Psoas muscle (tissue), 8 donors: ENCODE results near the gene HSF5. TPM values are rescaled to one million over a fixed set of nuclear protein-coding genes. Genes with fewer than 3 reads are reported as not detected.

Experiments used
- ATAC-seq, 4 donors: fragments of 200-7000 bp; cut with Tn5 transposase; one replicate each; pipeline ENCODE4 v1.9.1; 2020; ENCODE audit warnings: moderate library complexity in 3 of 4, mild to moderate bottlenecking in 2 of 4
- DNase-seq, 2 donors: peaks; one replicate each; pipeline ENCODE4 v3.0.0-alpha.2; 2020
- H3K27ac ChIP-seq: fragments of 200-600 bp; one replicate; pipeline ENCODE4 v1.8.0; 2022
- H3K27me3 ChIP-seq, 3 donors: fragments of 200-600 bp in 1 of 3; one replicate each; pipeline versions ENCODE4 v1.6.1 to v1.8.0; 2013 to 2022; ENCODE audit warnings: low read length in 2 of 3, mild to moderate bottlenecking in 2 of 3, moderate library complexity in 1 of 3; ENCODE audit not compliant: insufficient read depth in 3 of 3
- H3K36me3 ChIP-seq, 2 donors: fragments of 200-600 bp in 1 of 2; one replicate each; pipeline versions ENCODE4 v1.6.1 to v1.8.0; 2013 to 2022; ENCODE audit warnings: low read depth in 1 of 2, mild to moderate bottlenecking in 1 of 2, moderate library complexity in 1 of 2; ENCODE audit not compliant: insufficient read depth in 1 of 2
- H3K4me1 ChIP-seq: fragments of 200-600 bp; one replicate; pipeline ENCODE4 v1.8.0; 2022
- H3K4me3 ChIP-seq: fragments of 200-600 bp; one replicate; pipeline ENCODE4 v1.8.0; 2022; ENCODE audit warnings: mild to moderate bottlenecking
- H3K9me3 ChIP-seq: fragments of 200-600 bp; one replicate; pipeline ENCODE4 v1.8.0; 2022
- CTCF ChIP-seq: fragments of 200-600 bp; IDR thresholded peaks from one replicate; pipeline ENCODE4 v1.8.0; 2022; ENCODE audit warnings: antibody characterized with exemption
- WGBS, 3 donors: extraction: QIAGEN DNeasy Blood & Tissue Kit; methylation state at CpG; one replicate each; pipeline versions ENCODE4 v1.1.6 to v1.1.7; 2013; 5-methylcytosine and 5-hydroxymethylcytosine counted together
- intact Hi-C, 2 donors: fragments of 100-400 bp; cut with DNase I; formaldehyde crosslinking; loops; one replicate each; pipeline versions ENCODE4 v1.11.0 to v1.14.2; 2022
- polyA plus RNA-seq, 3 donors: library from polyadenylated mRNA; stranded (reverse); fragments of 200-250 nt; gene quantifications; one replicate each; pipeline ENCODE4 v1.2.3, GENCODE V29; 2013
- total RNA-seq, 4 donors: library from RNA; stranded (reverse); fragmentation: NEBNext Ultra II Directional in 2 of 4; extraction: Animal tissue kit (Norgen Biotek cat#: 25700) in 2 of 4; gene quantifications; one replicate each; pipeline versions ENCODE4 v1.2.1 to v1.2.4, GENCODE V29; 2021 to 2023
- donor health status: healthy with polysubstance abuse.
- donor health status: DM: no; HTN: no; CAD: no; lungs with moderate emphysema.
- donor health status: Bipolar disorder and iron deficiency.
- donor health status: healthy.
- donor health status: DM: yes; HTN: yes; CAD: no.
- donor health status: DM: no; HTN: no; CAD: no.
- donor health status: DM: no; HTN: no; CAD: no.
- donor health status: DM: yes; HTN: yes; CAD: no.

HSF5 gene
- total and polyA plus RNA-seq, 7 donors: not detected

GRCh38 chr17:58396173-58396572 is 92.0 kb downstream of the HSF5 start:
- intact Hi-C loops: no loop called here
- no peaks in the 10 kb centered on the region for H3K9me3 ChIP-seq
- H3K27me3 ChIP-seq: peaks cover 0 to 26% (median 8%) of the 10 kb centered on the region in 3 donors
- TF ChIP-seq CTCF: no peak
- DNase-seq: no peak
- H3K4me1 ChIP-seq: no peaks in the 10 kb centered on the region
- no peak for ATAC-seq
- no peak overlapping the region for H3K4me3 ChIP-seq
- H3K27ac ChIP-seq: no peak overlapping the region
- WGBS, 3 donors: 72 to 76% (median 75%) methylated on average over 4 of the region's 4 CpGs
- no peaks in the 10 kb centered on the region for H3K36me3 ChIP-seq

- H3K4me1 ChIP-seq: no peaks in the 10 kb centered on the region
- peaks cover 0 to 26% (median 8%) of the 10 kb centered on the region in 3 donors for H3K27me3 ChIP-seq
- DNase-seq (no peak), ATAC-seq (no peak)
- no peak overlapping the region for H3K4me3 ChIP-seq
- 83 to 86% (median 84%) methylated on average over 3 of the region's 3 CpGs for WGBS, 3 donors
- no peaks in the 10 kb centered on the region for H3K36me3 ChIP-seq
- no peaks in the 10 kb centered on the region for H3K9me3 ChIP-seq
- H3K27ac ChIP-seq: no peak overlapping the region
- TF ChIP-seq CTCF: no peak
- intact Hi-C loops: no loop called here
Observed at GRCh38 chr17:58394534-58395223, 93.5 kb downstream of the HSF5 start.

GRCh38 chr17:58391302-58391984 is 96.8 kb downstream of the HSF5 start:
- H3K27me3 ChIP-seq: peaks cover 0 to 26% (median 11%) of the 10 kb centered on the region in 3 donors
- ATAC-seq: no peak

GRCh38 chr17:58390884-58391283 is 97.3 kb downstream of the HSF5 start:
- intact Hi-C loops: no loop called here
- no peaks in the 10 kb centered on the region for H3K9me3 ChIP-seq
- ATAC-seq (no peak), DNase-seq (no peak)
- H3K27ac ChIP-seq: no peak overlapping the region
- H3K27me3 ChIP-seq: peaks cover 0 to 23% (median 11%) of the 10 kb centered on the region in 3 donors
- 79 to 80% (median 80%) methylated on average over 2 of the region's 2 CpGs for WGBS, 3 donors
- H3K4me1 ChIP-seq: no peaks in the 10 kb centered on the region
- TF ChIP-seq CTCF: no peak
- H3K4me3 ChIP-seq: no peak overlapping the region
- H3K36me3 ChIP-seq: no peaks in the 10 kb centered on the region

More at GRCh38 chr17:58391302-58391984, 96.8 kb downstream of the HSF5 start:
- intact Hi-C loops: no loop called here
- H3K9me3 ChIP-seq: no peaks in the 10 kb centered on the region
- no peak for TF ChIP-seq CTCF
- H3K36me3 ChIP-seq: no peaks in the 10 kb centered on the region
- no peak overlapping the region for H3K27ac ChIP-seq
- H3K4me3 ChIP-seq: no peak overlapping the region
- no peak for DNase-seq
- 42 to 46% (median 45%) methylated on average over 10 of the region's 10 CpGs for WGBS, 3 donors
- no peaks in the 10 kb centered on the region for H3K4me1 ChIP-seq
